Smooth muscle cell (in vitro differentiated cells): ENCODE data around the gene OLIG2. TPM values are rescaled to one million over a fixed set of nuclear protein-coding genes. Genes with fewer than 3 reads are reported as not detected.
A peak's percentile ranks its signal among the peaks of the same experiment; 100 is the strongest.

Experiments
- DNase-seq: peaks from one replicate; lab custom pipeline; 2025; ENCODE audit not compliant: unreplicated experiment; lab: John Stamatoyannopoulos, UW
- H2AFZ ChIP-seq: fragments of 200-600 bp; sonication (generic); 2 replicates; pipeline ENCODE4 v1.6.0; 2016; ENCODE audit warnings: antibody characterized with exemption, low read depth, mild to moderate bottlenecking
- H3F3A ChIP-seq: fragments of 200-600 bp; sonication (generic); 2 replicates; pipeline ENCODE4 v1.6.0; 2017; ENCODE audit warnings: antibody characterized with exemption, low read depth
- H3K27ac ChIP-seq: fragments of 200-600 bp; sonication (generic); 2 replicates; pipeline ENCODE4 v1.5.1; 2016; ENCODE audit warnings: low read depth, mild to moderate bottlenecking
- H3K27me3 ChIP-seq: fragments of 200-600 bp; sonication (generic); 2 replicates; pipeline ENCODE4 v1.6.1; 2016; ENCODE audit warnings: low read depth, mild to moderate bottlenecking
- H3K36me3 ChIP-seq: fragments of 200-600 bp; sonication (generic); 2 replicates; pipeline ENCODE4 v1.5.1; 2016; ENCODE audit warnings: low read depth
- H3K4me1 ChIP-seq: fragments of 200-600 bp; sonication (generic); 2 replicates; pipeline ENCODE4 v1.5.1; 2016; ENCODE audit warnings: low read depth
- H3K4me2 ChIP-seq: fragments of 200-600 bp; sonication (generic); 2 replicates; pipeline ENCODE4 v1.6.0; 2016; ENCODE audit warnings: mild to moderate bottlenecking
- H3K4me3 ChIP-seq: fragments of 200-600 bp; sonication (generic); 2 replicates; pipeline ENCODE4 v1.5.1; 2016; ENCODE audit warnings: mild to moderate bottlenecking
- H3K79me2 ChIP-seq: fragments of 200-600 bp; sonication (generic); 2 replicates; pipeline ENCODE4 v1.6.0; 2016; ENCODE audit warnings: low read depth, mild to moderate bottlenecking
- H3K9ac ChIP-seq: fragments of 200-600 bp; sonication (generic); 2 replicates; pipeline ENCODE4 v1.6.0; 2016; ENCODE audit warnings: low read depth
- H3K9me3 ChIP-seq: fragments of 200-600 bp; sonication (generic); replicated peaks from 2 replicates; pipeline ENCODE4 v1.5.1; 2016; ENCODE audit warnings: low read depth
- H4K20me1 ChIP-seq: fragments of 200-600 bp; sonication (generic); 2 replicates; pipeline ENCODE4 v1.6.0; 2016; ENCODE audit warnings: low read depth
- CTCF ChIP-seq: fragments of 200-600 bp; sonication (generic); IDR thresholded peaks from 2 replicates; pipeline ENCODE4 v1.5.1; 2017; ENCODE audit warnings: borderline replicate concordance, mild to moderate bottlenecking, antibody characterized with exemption; ENCODE audit not compliant: insufficient read depth, poor library complexity, severe bottlenecking
- WGBS: methylation state at CpG from one replicate; pipeline ENCODE4 v1.1.7; 2016; ENCODE audit warnings: low lambda C conversion rate; 5-methylcytosine and 5-hydroxymethylcytosine counted together
- polyA plus RNA-seq: library from polyadenylated mRNA; unstranded; fragments of >200 nt; fragmentation: Nextera tagmentation; extraction: Ambion mirVana; gene quantifications from 2 replicates; pipeline ENCODE4 v1.2.1, GENCODE V29; 2016
- total RNA-seq: library from RNA; depleted of rRNA; stranded (reverse); fragments of >200 nt; gene quantifications from 2 replicates; pipeline ENCODE4 v1.2.3, GENCODE V29; 2014

Gene OLIG2
- total and polyA plus RNA-seq, 2 experiments from 2014 or later: not detected

GRCh38 chr21:33011462-33011861, 14.3 kb upstream of the OLIG2 start:
- Histone ChIP-seq H3K36me3 (no peaks in the 10 kb centered on the region), H3K27me3 (peaks cover 31% of the 10 kb centered on the region), H3K79me2 (no peaks in the 10 kb centered on the region), H3K27ac (peak overlapping the region; percentile 79), H3K9me3 (no peaks in the 10 kb centered on the region), H3F3A (no peaks in the 10 kb centered on the region), H3K4me3 (no peak overlapping the region), H3K9ac (peak overlapping the region; percentile 48), H3K4me1 (no peaks in the 10 kb centered on the region), H4K20me1 (no peaks in the 10 kb centered on the region), H3K4me2 (peak overlapping the region; percentile 53), H2AFZ (no peak overlapping the region)
- no peak for DNase-seq
- WGBS: 66% methylated on average over 3 of the region's 3 CpGs
- TF ChIP-seq CTCF: no peak

GRCh38 chr21:33013626-33014025, 12.1 kb upstream of the OLIG2 start:
- H4K20me1 ChIP-seq: no peaks in the 10 kb centered on the region
- H3K36me3 ChIP-seq: no peaks in the 10 kb centered on the region
- TF ChIP-seq CTCF: no peak
- no peak overlapping the region for H2AFZ ChIP-seq
- DNase-seq: no peak
- no peaks in the 10 kb centered on the region for H3K4me1 ChIP-seq
- WGBS: 70% methylated on average over 3 of the region's 3 CpGs
- no peak overlapping the region for H3K4me3 ChIP-seq
- H3K9me3 ChIP-seq: no peaks in the 10 kb centered on the region
- no peak overlapping the region for H3K27ac ChIP-seq
- no peaks in the 10 kb centered on the region for H3F3A ChIP-seq
- peaks cover 43% of the 10 kb centered on the region for H3K27me3 ChIP-seq
- H3K4me2 ChIP-seq: no peak overlapping the region
- H3K9ac ChIP-seq: no peak overlapping the region
- no peaks in the 10 kb centered on the region for H3K79me2 ChIP-seq

- Histone ChIP-seq H3F3A (no peaks in the 10 kb centered on the region), H3K9ac (no peak overlapping the region), H3K9me3 (no peaks in the 10 kb centered on the region), H3K36me3 (no peaks in the 10 kb centered on the region), H3K4me2 (no peak overlapping the region), H2AFZ (no peak overlapping the region), H4K20me1 (no peaks in the 10 kb centered on the region), H3K27ac (no peak overlapping the region), H3K79me2 (no peaks in the 10 kb centered on the region), H3K4me1 (peaks cover under 1% of the 10 kb centered on the region), H3K4me3 (no peak overlapping the region), H3K27me3 (peaks cover 50% of the 10 kb centered on the region)
- WGBS: 68% methylated on average over 2 of the region's 2 CpGs
- TF ChIP-seq CTCF: no peak
- DNase-seq: no peak
These were observed 11.4 kb upstream of the OLIG2 start for GRCh38 chr21:33014331-33014730.

- Histone ChIP-seq H3K27ac (no peak overlapping the region), H2AFZ (no peak overlapping the region), H3K9ac (no peak overlapping the region), H3K4me3 (no peak overlapping the region), H3K27me3 (peaks cover 58% of the 10 kb centered on the region), H3K4me2 (no peak overlapping the region), H3K4me1 (peaks cover 8% of the 10 kb centered on the region), H3K79me2 (no peaks in the 10 kb centered on the region), H3K9me3 (no peaks in the 10 kb centered on the region), H4K20me1 (no peaks in the 10 kb centered on the region), H3F3A (no peaks in the 10 kb centered on the region), H3K36me3 (no peaks in the 10 kb centered on the region)
- TF ChIP-seq CTCF: no peak
- no peak for DNase-seq
- 69% methylated on average over 4 of the region's 4 CpGs for WGBS
These were observed 10.6 kb upstream of the OLIG2 start for GRCh38 chr21:33015096-33015495.
